Measurements from ENCODE around the gene LUC7L2. TPM values are rescaled to one million over a fixed set of nuclear protein-coding genes. Genes with fewer than 3 reads are reported as not detected.

LUC7L2 gene
- total RNA-seq, 1 donor from 2014 or later = 142 TPM

DNA sequence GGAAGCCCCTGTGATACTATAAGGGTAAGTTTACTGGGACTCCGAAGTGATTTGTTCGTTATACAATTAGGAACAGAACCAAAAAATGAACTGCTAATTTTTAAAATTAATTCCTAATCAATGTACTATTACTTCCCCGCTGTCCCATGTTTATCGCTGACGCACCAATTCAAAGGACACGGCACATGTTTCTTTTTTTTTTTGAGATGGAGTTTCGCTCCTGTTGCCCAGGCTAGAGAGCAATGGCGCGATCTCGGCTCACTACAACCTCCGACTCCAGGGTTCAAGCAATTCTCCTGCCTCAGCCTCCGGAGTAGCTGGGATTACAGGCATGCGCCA lies 20.0 kb upstream of the LUC7L2 start:
- H3K27me3 Mint-ChIP-seq (ENCODE audit: low read depth) = peaks cover 8% of the 10 kb centered on the region
- TF ChIP-seq, protein P1, sequence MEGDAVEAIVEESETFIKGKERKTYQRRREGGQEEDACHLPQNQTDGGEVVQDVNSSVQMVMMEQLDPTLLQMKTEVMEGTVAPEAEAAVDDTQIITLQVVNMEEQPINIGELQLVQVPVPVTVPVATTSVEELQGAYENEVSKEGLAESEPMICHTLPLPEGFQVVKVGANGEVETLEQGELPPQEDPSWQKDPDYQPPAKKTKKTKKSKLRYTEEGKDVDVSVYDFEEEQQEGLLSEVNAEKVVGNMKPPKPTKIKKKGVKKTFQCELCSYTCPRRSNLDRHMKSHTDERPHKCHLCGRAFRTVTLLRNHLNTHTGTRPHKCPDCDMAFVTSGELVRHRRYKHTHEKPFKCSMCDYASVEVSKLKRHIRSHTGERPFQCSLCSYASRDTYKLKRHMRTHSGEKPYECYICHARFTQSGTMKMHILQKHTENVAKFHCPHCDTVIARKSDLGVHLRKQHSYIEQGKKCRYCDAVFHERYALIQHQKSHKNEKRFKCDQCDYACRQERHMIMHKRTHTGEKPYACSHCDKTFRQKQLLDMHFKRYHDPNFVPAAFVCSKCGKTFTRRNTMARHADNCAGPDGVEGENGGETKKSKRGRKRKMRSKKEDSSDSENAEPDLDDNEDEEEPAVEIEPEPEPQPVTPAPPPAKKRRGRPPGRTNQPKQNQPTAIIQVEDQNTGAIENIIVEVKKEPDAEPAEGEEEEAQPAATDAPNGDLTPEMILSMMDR (IDR thresholded peaks at IDR 0.05; ENCODE audit: unreplicated experiment) = no peak

DNA sequence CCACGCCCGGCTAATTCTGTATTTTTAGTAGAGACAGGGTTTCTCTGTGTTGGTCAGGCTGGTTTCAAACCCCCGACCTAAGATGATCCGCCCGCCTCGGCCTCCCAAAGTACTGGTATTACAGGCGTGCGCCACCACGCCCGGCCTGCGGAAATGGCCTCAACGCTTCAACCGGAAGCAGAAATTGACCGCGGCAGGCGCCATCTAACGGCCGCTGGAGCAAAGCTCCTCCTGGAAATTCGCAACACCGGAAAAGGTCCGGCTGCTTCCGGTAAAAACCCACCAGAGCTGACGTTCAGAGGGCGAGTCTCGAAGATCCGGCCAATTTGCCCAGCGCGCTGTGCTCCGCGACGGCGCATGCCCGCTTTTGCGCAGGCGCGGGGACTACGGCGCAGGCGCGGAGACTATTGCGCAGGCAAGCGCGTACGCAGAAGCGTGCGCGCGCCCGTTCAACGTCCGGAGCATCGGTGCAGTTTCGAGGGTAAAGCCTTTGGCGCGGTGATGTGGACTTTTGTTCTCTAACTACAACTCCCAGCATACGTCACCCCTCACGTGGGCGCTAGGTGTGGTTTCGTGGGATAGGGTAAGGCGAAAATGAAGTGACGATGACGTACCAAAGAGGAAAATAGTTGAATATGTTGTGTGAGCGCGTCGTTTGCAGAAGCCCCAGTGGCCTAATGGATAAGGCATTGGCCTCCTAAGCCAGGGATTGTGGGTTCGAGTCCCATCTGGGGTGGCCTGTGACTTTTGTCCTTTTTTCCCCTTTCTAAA lies 19.5 kb upstream of the LUC7L2 start:
- Mint-ChIP-seq H3K4me3 (peak overlapping the region; percentile 88), H3K9me3 (peaks cover 6% of the 10 kb centered on the region), H3K4me1 (peaks cover 11% of the 10 kb centered on the region), H3K27me3 (ENCODE audit: low read depth) (peaks cover 6% of the 10 kb centered on the region), H3K27ac (peak overlapping the region; percentile 100), H3K36me3 (peaks cover 6% of the 10 kb centered on the region)
- TF ChIP-seq, protein P1 (IDR thresholded peaks at IDR 0.05; ENCODE audit: unreplicated experiment) = peak; percentile 63
- peak; percentile 97 for DNase-seq (ENCODE audit: low spot score in 2 of 2, unreplicated experiment in 2 of 2)

More for the DNA sequence above, 20.0 kb upstream of the LUC7L2 start:
- H3K27ac Mint-ChIP-seq = peak overlapping the region; percentile 100
- H3K9me3 Mint-ChIP-seq = peaks cover 6% of the 10 kb centered on the region
- peaks cover 11% of the 10 kb centered on the region for H3K4me1 Mint-ChIP-seq
- DNase-seq (ENCODE audit: low spot score in 2 of 2, unreplicated experiment in 2 of 2) = no peak
- peaks cover 4% of the 10 kb centered on the region for H3K36me3 Mint-ChIP-seq
- peak overlapping the region; percentile 88 for H3K4me3 Mint-ChIP-seq

- Mint-ChIP-seq H3K4me3 (peak overlapping the region; percentile 88), H3K4me1 (peaks cover 11% of the 10 kb centered on the region), H3K36me3 (peaks cover 6% of the 10 kb centered on the region), H3K27me3 (ENCODE audit: low read depth) (peaks cover 6% of the 10 kb centered on the region), H3K9me3 (peaks cover 6% of the 10 kb centered on the region), H3K27ac (peak overlapping the region; percentile 100)
- TF ChIP-seq, protein P1 (IDR thresholded peaks at IDR 0.05; ENCODE audit: unreplicated experiment) = no peak
- no peak for DNase-seq (ENCODE audit: low spot score in 2 of 2, unreplicated experiment in 2 of 2)
Observed at GRCh38 chr7:139340808-139341057, 19.0 kb upstream of the LUC7L2 start.

- TF ChIP-seq, protein P1 (IDR thresholded peaks at IDR 0.05; ENCODE audit: unreplicated experiment) = peak; percentile 55
- peak within 1 kb of the TSS; percentile 88 for H3K4me3 Mint-ChIP-seq
- H3K4me1 Mint-ChIP-seq = peaks cover 11% of the 10 kb centered on the region
- H3K9me3 Mint-ChIP-seq = peaks cover 6% of the 10 kb centered on the region
- peaks cover 5% of the 10 kb centered on the region for H3K27me3 Mint-ChIP-seq (ENCODE audit: low read depth)
- peaks cover 6% of the 10 kb centered on the region for H3K36me3 Mint-ChIP-seq
- DNase-seq (ENCODE audit: low spot score in 2 of 2, unreplicated experiment in 2 of 2) = peak; percentile 71 to 85
- peak within 1 kb of the TSS; percentile 100 for H3K27ac Mint-ChIP-seq
Observed at GRCh38 chr7:139341058-139341775, 18.5 kb upstream of the LUC7L2 start, which contains the start of gene FMC1. FMC1 (plus strand) TSS chr7:139341337; CDS start chr7:139341385, 48 bp downstream.

DNA sequence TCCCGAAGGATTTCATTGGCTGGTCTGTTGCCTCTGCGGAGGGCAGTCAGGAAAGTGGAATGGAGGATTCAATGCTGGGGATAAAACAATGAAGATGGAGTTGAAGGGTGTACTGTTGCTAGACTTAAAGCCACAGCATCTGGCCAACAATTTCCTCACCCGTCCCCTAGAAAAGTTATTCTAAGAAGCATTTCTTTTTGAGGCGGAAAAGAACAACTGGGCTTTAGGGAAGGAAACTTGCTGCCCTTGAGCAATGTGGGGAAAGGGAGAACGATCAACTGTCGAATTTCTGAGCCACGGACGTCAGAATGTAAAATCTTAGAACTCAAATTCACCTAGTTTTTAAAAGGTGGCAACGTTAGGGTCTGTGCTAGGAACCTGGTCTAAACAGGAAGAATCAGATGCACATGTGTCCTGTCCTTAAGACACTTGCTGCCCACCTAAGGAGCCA lies 17.9 kb upstream of the LUC7L2 start:
- H3K9me3 Mint-ChIP-seq = peaks cover 6% of the 10 kb centered on the region
- peak overlapping the region; percentile 88 for H3K4me3 Mint-ChIP-seq
- H3K27ac Mint-ChIP-seq = peak overlapping the region; percentile 100
- TF ChIP-seq, protein P1 (IDR thresholded peaks at IDR 0.05; ENCODE audit: unreplicated experiment) = no peak
- peaks cover 4% of the 10 kb centered on the region for H3K27me3 Mint-ChIP-seq (ENCODE audit: low read depth)
- no peak for DNase-seq (ENCODE audit: low spot score in 2 of 2, unreplicated experiment in 2 of 2)
- peaks cover 11% of the 10 kb centered on the region for H3K4me1 Mint-ChIP-seq
- H3K36me3 Mint-ChIP-seq = peaks cover 8% of the 10 kb centered on the region

Measured in mesothelial cell of epicardium (in vitro differentiated cells).